Renal cortex interstitium (tissue), 11 donors: ENCODE data around the gene PMEPA1. TPM values are rescaled to one million over a fixed set of nuclear protein-coding genes. Genes with fewer than 3 reads are reported as not detected.

Source experiments
- DNase-seq, 11 donors: peaks; one replicate each; pipeline ENCODE4 v3.0.0-alpha.2; 2013; ENCODE audit warnings: low read depth in 9 of 11, low spot score in 4 of 11; ENCODE audit errors: extremely low read depth in 1 of 11
- polyA plus RNA-seq, 3 donors: library from polyadenylated mRNA; unstranded; fragments of 120-200 nt; gene quantifications; one replicate each; pipeline ENCODE4 v1.2.1, GENCODE V29; 2013; ENCODE audit not compliant: insufficient read length in 3 of 3

Gene PMEPA1
- polyA plus RNA-seq, 3 donors: 14.9 to 21.6 (median 15.5) TPM

- DNase-seq: no peak
Observed at GRCh38 chr20:57660181-57660921, 49.5 kb downstream of the PMEPA1 start.

GRCh38 chr20:57659517-57660180, 50.2 kb downstream of the PMEPA1 start:
- DNase-seq: no peak

- no peak for DNase-seq
Observed at GRCh38 chr20:57658833-57659516, 50.8 kb downstream of the PMEPA1 start.

- no peak for DNase-seq
Observed at GRCh38 chr20:57658447-57658832, 51.4 kb downstream of the PMEPA1 start.

GRCh38 chr20:57657535-57658446, 52.0 kb downstream of the PMEPA1 start:
- DNase-seq: no peak

- DNase-seq: no peak
Observed at GRCh38 chr20:57656821-57657534, 52.8 kb downstream of the PMEPA1 start.

- no peak for DNase-seq
Observed at GRCh38 chr20:57656252-57656820, 53.5 kb downstream of the PMEPA1 start.

- no peak for DNase-seq
Observed at GRCh38 chr20:57655809-57656155, 54.0 kb downstream of the PMEPA1 start.

GRCh38 chr20:57654998-57655808, 54.6 kb downstream of the PMEPA1 start:
- no peak for DNase-seq

- DNase-seq: peak; percentile 24 to 60 (median 50)
Observed at GRCh38 chr20:57654363-57654997, 55.3 kb downstream of the PMEPA1 start.

GRCh38 chr20:57653910-57654309, 55.9 kb downstream of the PMEPA1 start:
- no peak for DNase-seq

GRCh38 chr20:57653546-57653900, 56.3 kb downstream of the PMEPA1 start:
- no peak for DNase-seq

- DNase-seq: no peak
Observed at GRCh38 chr20:57652606-57653545, 56.9 kb downstream of the PMEPA1 start.

GRCh38 chr20:57651881-57652605, 57.8 kb downstream of the PMEPA1 start:
- DNase-seq: no peak

GRCh38 chr20:57650756-57651483, 58.9 kb downstream of the PMEPA1 start:
- no peak for DNase-seq
